Transverse colon (tissue), 4 donors: ENCODE results near the gene CLK4. TPM values are rescaled to one million over a fixed set of nuclear protein-coding genes. Genes with fewer than 3 reads are reported as not detected.
A peak's percentile ranks its signal among the peaks of the same experiment; 100 is the strongest.

Experiments
- DNase-seq: peaks from one replicate; pipeline ENCODE4 v3.0.0-alpha.2; 2019
- H3K27ac ChIP-seq, 4 donors: fragments of 200-600 bp; sonication (generic); 2 replicates each; pipeline ENCODE4 v1.5.1; 2016 to 2018; ENCODE audit warnings: inconsistent platforms in 4 of 4
- H3K27me3 ChIP-seq: fragments of 200-600 bp; sonication (generic); 2 replicates; pipeline ENCODE4 v1.5.1; 2017; ENCODE audit warnings: inconsistent platforms
- H3K36me3 ChIP-seq, 4 donors: fragments of 200-600 bp; sonication (generic); 2 replicates each; pipeline ENCODE4 v1.5.1; 2017 to 2019; ENCODE audit warnings: inconsistent platforms in 4 of 4
- H3K4me1 ChIP-seq, 4 donors: fragments of 200-600 bp; sonication (generic); 2 replicates each; pipeline ENCODE4 v1.5.1; 2017 to 2020; ENCODE audit warnings: inconsistent platforms in 4 of 4
- H3K4me3 ChIP-seq, 4 donors: fragments of 200-600 bp; sonication (generic); 1 replicate in 1 of 4; 2 replicates in 3 of 4; pipeline versions ENCODE4 v1.5.1 to v1.6.1; 2017 to 2019; ENCODE audit warnings: inconsistent platforms in 4 of 4
- H3K9me3 ChIP-seq, 2 donors: fragments of 200-600 bp; sonication (generic); 2 replicates each; pipeline ENCODE4 v1.5.1; 2017 to 2019; ENCODE audit warnings: inconsistent platforms in 2 of 2
- EP300 ChIP-seq: sonication (generic); formaldehyde crosslinking; IDR thresholded peaks from one replicate; pipeline ENCODE4 v1.6.1; 2017; ENCODE audit warnings: antibody characterized with exemption, low read depth
- POLR2A ChIP-seq: fragments of 450-650 bp; IDR thresholded peaks from one replicate; pipeline ENCODE4 v1.6.1; 2016; ENCODE audit warnings: antibody characterized with exemption, mild to moderate bottlenecking, moderate library complexity
- POLR2AphosphoS5 ChIP-seq, 3 donors: sonication (generic); formaldehyde crosslinking; IDR thresholded peaks; one replicate each; pipeline ENCODE4 v1.6.1; 2016; ENCODE audit warnings: antibody characterized with exemption in 3 of 3
- WGBS, 2 donors: methylation state at CpG; one replicate each; pipeline ENCODE4 v1.1.5; 2018; ENCODE audit warnings: low coverage in 1 of 2; 5-methylcytosine and 5-hydroxymethylcytosine counted together
- in situ Hi-C, 4 donors: fragments of 200-750 bp; cut with MboI; loops; one replicate each; pipeline versions ENCODE4 v1.15.0 to v1.15.1; 2017; ENCODE audit warnings: low sequenced_read_pairs in 3 of 4, low pct_ligation_motif_present in 1 of 4, low pct_unique_long_range_greater_than_20kb in 1 of 4
- intact Hi-C: fragments of 100-400 bp; cut with DNase I; formaldehyde crosslinking; loops from one replicate; pipeline ENCODE4 v1.15.1; 2023; ENCODE audit warnings: low total_unique reads
- small RNA-seq, 4 donors: library from RNA; depleted of rRNA; stranded (forward); fragments of <200 nt; gene quantifications; one replicate each; pipeline ENCODE3, GENCODE V24; 2016
- total RNA-seq, 4 donors: library from RNA; depleted of rRNA; stranded (reverse); fragments of >200 nt; gene quantifications; one replicate each; pipeline ENCODE4 v1.1.0, GENCODE V29; 2016
- TF ChIP-seq, protein P1 (sequence below), 5 experiments: fragments of 200-600 bp in 3 of 5; fragments of 450-650 bp in 2 of 5; sonication (generic) in 3 of 5; IDR thresholded peaks; 1 replicate in 2 of 5; 2 replicates in 3 of 5; pipeline ENCODE4 v1.5.1; 2016 to 2017; ENCODE audit warnings: antibody characterized with exemption in 5 of 5, inconsistent platforms in 3 of 5, mild to moderate bottlenecking in 2 of 5, moderate library complexity in 1 of 5

Gene CLK4
- total RNA-seq, 4 donors from 2014 or later = 36.0 to 72.6 (median 52.4) TPM

DNA sequence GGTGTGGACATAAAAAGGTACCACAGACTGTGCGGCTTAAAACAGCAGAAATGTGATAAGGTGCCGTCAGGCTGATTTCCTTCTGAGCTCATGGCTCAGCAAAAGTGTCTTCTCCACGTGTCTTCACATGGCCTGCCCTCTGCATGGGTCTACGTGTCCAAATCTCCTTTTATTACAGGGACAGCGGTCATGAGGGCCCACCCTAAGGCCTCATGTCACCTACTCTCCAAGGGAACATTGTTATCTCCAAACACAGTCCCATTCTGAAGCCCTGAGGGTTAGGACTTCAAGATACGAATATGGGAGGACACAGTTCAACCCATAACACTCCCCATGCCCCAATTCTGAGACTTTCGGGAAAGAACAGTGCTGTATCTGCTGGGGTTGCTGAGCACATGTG, 71.8 kb downstream of the CLK4 start:
- 60 to 78% methylated on average over 2 to 7 of the region's 7 CpGs for WGBS, 2 donors
- TF ChIP-seq, protein P1, sequence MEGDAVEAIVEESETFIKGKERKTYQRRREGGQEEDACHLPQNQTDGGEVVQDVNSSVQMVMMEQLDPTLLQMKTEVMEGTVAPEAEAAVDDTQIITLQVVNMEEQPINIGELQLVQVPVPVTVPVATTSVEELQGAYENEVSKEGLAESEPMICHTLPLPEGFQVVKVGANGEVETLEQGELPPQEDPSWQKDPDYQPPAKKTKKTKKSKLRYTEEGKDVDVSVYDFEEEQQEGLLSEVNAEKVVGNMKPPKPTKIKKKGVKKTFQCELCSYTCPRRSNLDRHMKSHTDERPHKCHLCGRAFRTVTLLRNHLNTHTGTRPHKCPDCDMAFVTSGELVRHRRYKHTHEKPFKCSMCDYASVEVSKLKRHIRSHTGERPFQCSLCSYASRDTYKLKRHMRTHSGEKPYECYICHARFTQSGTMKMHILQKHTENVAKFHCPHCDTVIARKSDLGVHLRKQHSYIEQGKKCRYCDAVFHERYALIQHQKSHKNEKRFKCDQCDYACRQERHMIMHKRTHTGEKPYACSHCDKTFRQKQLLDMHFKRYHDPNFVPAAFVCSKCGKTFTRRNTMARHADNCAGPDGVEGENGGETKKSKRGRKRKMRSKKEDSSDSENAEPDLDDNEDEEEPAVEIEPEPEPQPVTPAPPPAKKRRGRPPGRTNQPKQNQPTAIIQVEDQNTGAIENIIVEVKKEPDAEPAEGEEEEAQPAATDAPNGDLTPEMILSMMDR (IDR thresholded peaks at IDR 0.05) = no peak
- TF ChIP-seq POLR2AphosphoS5 (IDR thresholded peaks at IDR 0.05) (no peak), EP300 (no peak), POLR2A (no peak)
- Histone ChIP-seq H3K4me3 (no peak overlapping the region), H3K4me1 (no peaks in the 10 kb centered on the region), H3K9me3 (no peaks in the 10 kb centered on the region), H3K27me3 (no peaks in the 10 kb centered on the region), H3K36me3 (no peaks in the 10 kb centered on the region), H3K27ac (no peak overlapping the region)
- in situ Hi-C loops (loop anchor here in 3 of 4 donors (10.0 to 25.0 kb wide), 3 partner anchors 268 to 280 kb away; no protein-coding TSS in a partner anchor), intact Hi-C loops (no loop called here)
- DNase-seq = no peak

DNA sequence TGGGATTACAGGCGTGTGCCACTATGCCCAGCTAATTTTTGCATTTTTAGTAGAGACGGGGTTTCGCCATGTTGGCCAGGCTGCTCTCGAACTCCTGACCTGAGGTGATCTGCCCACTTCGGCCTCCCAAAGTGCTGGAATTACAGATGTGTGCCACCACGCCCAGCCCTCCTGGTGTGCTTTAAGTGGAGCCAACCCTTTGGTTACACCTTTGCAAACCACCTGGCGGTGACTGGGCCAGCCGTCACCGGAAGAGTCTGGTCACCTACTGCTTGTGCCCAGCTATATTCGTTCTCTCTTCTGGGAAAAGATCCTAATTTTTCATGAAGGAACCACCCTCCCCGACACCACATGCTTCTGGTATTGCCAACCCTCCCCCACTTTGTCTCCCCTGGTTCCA, 72.5 kb downstream of the CLK4 start:
- Histone ChIP-seq H3K4me3 (no peak overlapping the region), H3K9me3 (no peaks in the 10 kb centered on the region), H3K36me3 (no peaks in the 10 kb centered on the region), H3K27me3 (no peaks in the 10 kb centered on the region), H3K4me1 (no peaks in the 10 kb centered on the region), H3K27ac (no peak overlapping the region)
- in situ Hi-C loops (loop anchor here (5.0 to 25.0 kb wide), 4 partner anchors 267 to 280 kb away; no protein-coding TSS in a partner anchor), intact Hi-C loops (no loop called here)
- TF ChIP-seq, protein P1 (IDR thresholded peaks at IDR 0.05) = no peak
- TF ChIP-seq POLR2AphosphoS5 (IDR thresholded peaks at IDR 0.05) (no peak), EP300 (no peak)
- no peak for DNase-seq
- WGBS, 2 donors = 84 to 87% methylated on average over 6 to 11 of the region's 11 CpGs

- Histone ChIP-seq H3K4me3 (no peak overlapping the region), H3K27ac (peak overlapping the region in 1 of 4 donors; percentile 53), H3K4me1 (no peaks in the 10 kb centered on the region), H3K9me3 (no peaks in the 10 kb centered on the region), H3K27me3 (no peaks in the 10 kb centered on the region), H3K36me3 (no peaks in the 10 kb centered on the region)
- no peak for DNase-seq
- intact Hi-C loops = no loop called here
- peak in 2 of 3 donors; percentile 32 to 47 for TF ChIP-seq POLR2AphosphoS5 (IDR thresholded peaks at IDR 0.05)
- TF ChIP-seq POLR2A = no peak
- WGBS, 2 donors = 73% methylated on average over 13 of the region's 13 CpGs; no CpG with 5 or more reads in 1 of the 2 donors
- in situ Hi-C loops = loop anchor here (5.0 to 25.0 kb wide), 4 partner anchors 266 to 279 kb away; no protein-coding TSS in a partner anchor
These were observed 73.3 kb downstream of the CLK4 start for GRCh38 chr5:178553517-178553916.

Small RNA genes lying within 50 kb of the gene (small RNA-seq; reads per million reads assigned to genes)
- gene RN7SKP70 = 0 reads per million in 4 donors

Other genes starting within 250 kb of the CLK4 start
- 1 to 10 TPM in 2 of 4 donors, under 1 TPM in 1, not detected in 1; 0.14 to 2.2 (median 1.4) TPM for gene COL23A1, start 36.7 kb downstream of the CLK4 start, total RNA-seq
- 10 to 100 TPM in 2 of 4 donors, 1 to 10 TPM in 2; 3.6 to 17.3 (median 8.8) TPM for gene ZNF354A, start 103.6 kb upstream of the CLK4 start, total RNA-seq
- 10 to 100 TPM in 3 of 4 donors, 1 to 10 TPM in 1; 2.4 to 42.3 (median 14.8) TPM for gene ZNF354B, start 232.9 kb upstream of the CLK4 start, total RNA-seq